Natural killer cell (primary cell): Measurements from ENCODE around the gene CEP112. TPM values are rescaled to one million over a fixed set of nuclear protein-coding genes. Genes with fewer than 3 reads are reported as not detected.
"Not testable (repeated sequence)": the region's sequence is repeated elsewhere in the genome, so short reads cannot be mapped to it uniquely, and the experiment has no call there.

Source experiments
- ATAC-seq, 3 donors: fragments of 150-1000 bp in 2 of 3; fragments of 200-7000 bp in 1 of 3; cut with Tn5 transposase; 1 replicate in 1 of 3; 2 replicates in 2 of 3; pipeline ENCODE4 v1.10.0; 2021; ENCODE audit warnings: mild to moderate bottlenecking in 2 of 3, moderate library complexity in 2 of 3
- DNase-seq, 2 donors: peaks; one replicate each; pipeline versions ENCODE4 v3.0.0 to v3.0.0-alpha.2; 2013 to 2021; ENCODE audit warnings: mixed read lengths in 1 of 2
- H3K27ac ChIP-seq: one replicate; pipeline ENCODE4 v1.5.1; 2013; ENCODE audit warnings: mild to moderate bottlenecking, low read length
- H3K27me3 ChIP-seq: one replicate; pipeline ENCODE4 v1.6.1; 2013; ENCODE audit warnings: low read length; ENCODE audit not compliant: control insufficient read depth, insufficient read depth
- H3K36me3 ChIP-seq: one replicate; pipeline ENCODE4 v1.6.1; 2013; ENCODE audit warnings: low read length; ENCODE audit not compliant: control insufficient read depth, insufficient read depth
- H3K4me1 ChIP-seq: one replicate; pipeline ENCODE4 v1.6.1; 2013; ENCODE audit warnings: low read length; ENCODE audit not compliant: control insufficient read depth, insufficient read depth
- H3K4me3 ChIP-seq: one replicate; pipeline ENCODE4 v1.5.1; 2013; ENCODE audit warnings: low read length
- H3K9me3 ChIP-seq: one replicate; pipeline ENCODE4 v1.6.1; 2013; ENCODE audit warnings: low read length; ENCODE audit not compliant: control insufficient read depth, insufficient read depth
- H3K27ac Mint-ChIP-seq, 2 donors: one replicate each; pipeline ENCODE4 v1.8.0; 2022; ENCODE audit warnings: mild to moderate bottlenecking in 2 of 2, mixed read lengths in 2 of 2, moderate library complexity in 1 of 2
- H3K27me3 Mint-ChIP-seq, 2 donors: one replicate each; pipeline ENCODE4 v1.8.0; 2022; ENCODE audit warnings: low read depth in 2 of 2, mixed read lengths in 2 of 2
- H3K36me3 Mint-ChIP-seq: one replicate; pipeline ENCODE4 v1.8.0; 2022; ENCODE audit warnings: mixed read lengths
- H3K4me1 Mint-ChIP-seq, 2 donors: one replicate each; pipeline ENCODE4 v1.8.0; 2022; ENCODE audit warnings: mixed read lengths in 2 of 2
- H3K4me3 Mint-ChIP-seq: one replicate; pipeline ENCODE4 v1.8.0; 2022; ENCODE audit warnings: mild to moderate bottlenecking, moderate library complexity, mixed read lengths
- H3K9me3 Mint-ChIP-seq, 2 donors: one replicate each; pipeline ENCODE4 v1.8.0; 2022; ENCODE audit warnings: mixed read lengths in 2 of 2
- WGBS: methylation state at CpG from one replicate; pipeline ENCODE4 v1.1.7; 2013; ENCODE audit warnings: missing lambda C conversion rate; ENCODE audit not compliant: insufficient coverage; 5-methylcytosine and 5-hydroxymethylcytosine counted together
- intact Hi-C: fragments of 100-400 bp; cut with micrococcal nuclease; formaldehyde crosslinking; loops from one replicate; pipeline ENCODE4 v1.14.2; 2022
- total RNA-seq, 4 donors: library from RNA; stranded (reverse); fragments of 120-200 nt in 1 of 4; gene quantifications; one replicate each; pipeline versions ENCODE4 v1.2.3 to v1.2.4, GENCODE V29; 2013 to 2022
- TF ChIP-seq, protein P1 (sequence below): fragments of 200-600 bp; IDR thresholded peaks from one replicate; pipeline ENCODE4 v1.8.0; 2022; ENCODE audit warnings: antibody characterized with exemption

CEP112 gene
- total RNA-seq, 3 donors from 2014 or later (not counting 1 experiment from before 2014, with no cell fraction given): 0.60 to 1.1 (median 0.85) TPM

DNA sequence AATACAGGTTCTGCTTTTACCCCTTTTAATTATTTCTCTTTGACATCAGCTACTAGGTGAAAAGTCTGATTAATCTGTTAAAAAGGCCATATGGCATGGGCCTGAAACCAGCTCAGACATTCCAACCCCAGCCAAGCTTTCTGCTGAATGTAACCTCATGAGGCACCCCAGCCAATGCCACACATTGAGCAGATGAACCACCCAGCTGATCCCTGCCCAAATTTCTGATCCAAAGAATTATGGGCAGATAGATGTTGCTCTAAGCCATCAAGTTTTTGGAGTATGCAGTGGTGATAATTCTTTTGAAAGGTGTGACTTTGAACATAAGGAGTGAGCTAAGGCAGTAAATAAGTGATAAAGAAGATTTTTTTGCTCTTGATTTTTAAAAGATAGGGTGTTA lies 452.9 kb downstream of the CEP112 start:
- DNase-seq: no peak
- intact Hi-C loops: no loop called here

GRCh38 chr17:65737451-65737850 lies 454.5 kb downstream of the CEP112 start:
- Histone ChIP-seq H3K36me3 (no peaks in the 10 kb centered on the region), H3K27ac (no peak overlapping the region), H3K4me3 (no peak overlapping the region), H3K4me1 (no peaks in the 10 kb centered on the region), H3K9me3 (no peaks in the 10 kb centered on the region), H3K27me3 (no peaks in the 10 kb centered on the region)
- Mint-ChIP-seq H3K27ac (no peak overlapping the region), H3K9me3 (no peaks in the 10 kb centered on the region), H3K4me1 (no peaks in the 10 kb centered on the region), H3K4me3 (no peak overlapping the region), H3K27me3 (peaks cover 5 to 11% of the 10 kb centered on the region in 2 donors), H3K36me3 (no peaks in the 10 kb centered on the region)
- 95% methylated on average over 4 of the region's 4 CpGs for WGBS
- ATAC-seq: no peak
- TF ChIP-seq, protein P1, sequence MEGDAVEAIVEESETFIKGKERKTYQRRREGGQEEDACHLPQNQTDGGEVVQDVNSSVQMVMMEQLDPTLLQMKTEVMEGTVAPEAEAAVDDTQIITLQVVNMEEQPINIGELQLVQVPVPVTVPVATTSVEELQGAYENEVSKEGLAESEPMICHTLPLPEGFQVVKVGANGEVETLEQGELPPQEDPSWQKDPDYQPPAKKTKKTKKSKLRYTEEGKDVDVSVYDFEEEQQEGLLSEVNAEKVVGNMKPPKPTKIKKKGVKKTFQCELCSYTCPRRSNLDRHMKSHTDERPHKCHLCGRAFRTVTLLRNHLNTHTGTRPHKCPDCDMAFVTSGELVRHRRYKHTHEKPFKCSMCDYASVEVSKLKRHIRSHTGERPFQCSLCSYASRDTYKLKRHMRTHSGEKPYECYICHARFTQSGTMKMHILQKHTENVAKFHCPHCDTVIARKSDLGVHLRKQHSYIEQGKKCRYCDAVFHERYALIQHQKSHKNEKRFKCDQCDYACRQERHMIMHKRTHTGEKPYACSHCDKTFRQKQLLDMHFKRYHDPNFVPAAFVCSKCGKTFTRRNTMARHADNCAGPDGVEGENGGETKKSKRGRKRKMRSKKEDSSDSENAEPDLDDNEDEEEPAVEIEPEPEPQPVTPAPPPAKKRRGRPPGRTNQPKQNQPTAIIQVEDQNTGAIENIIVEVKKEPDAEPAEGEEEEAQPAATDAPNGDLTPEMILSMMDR: no peak
- DNase-seq: no peak
- intact Hi-C loops: no loop called here

More for the DNA sequence above, 452.9 kb downstream of the CEP112 start:
- Mint-ChIP-seq H3K27me3 (peaks cover 2 to 8% of the 10 kb centered on the region in 2 donors), H3K4me3 (no peak overlapping the region), H3K4me1 (no peaks in the 10 kb centered on the region), H3K36me3 (no peaks in the 10 kb centered on the region), H3K9me3 (no peaks in the 10 kb centered on the region), H3K27ac (no peak overlapping the region)
- Histone ChIP-seq H3K4me3 (no peak overlapping the region), H3K4me1 (no peaks in the 10 kb centered on the region), H3K9me3 (no peaks in the 10 kb centered on the region), H3K27ac (no peak overlapping the region), H3K36me3 (no peaks in the 10 kb centered on the region), H3K27me3 (no peaks in the 10 kb centered on the region)
- TF ChIP-seq, protein P1: no peak
- ATAC-seq: no peak

GRCh38 chr17:65733314-65733713 lies 458.6 kb downstream of the CEP112 start:
- intact Hi-C loops: no loop called here
- Histone ChIP-seq H3K27ac (no peak overlapping the region), H3K9me3 (no peaks in the 10 kb centered on the region), H3K36me3 (no peaks in the 10 kb centered on the region), H3K4me3 (no peak overlapping the region), H3K27me3 (no peaks in the 10 kb centered on the region), H3K4me1 (no peaks in the 10 kb centered on the region)
- DNase-seq (no peak), ATAC-seq (no peak)
- Mint-ChIP-seq H3K27me3 (peaks cover 5 to 11% of the 10 kb centered on the region in 2 donors), H3K4me3 (no peak overlapping the region), H3K4me1 (no peaks in the 10 kb centered on the region), H3K27ac (no peak overlapping the region), H3K9me3 (no peaks in the 10 kb centered on the region), H3K36me3 (no peaks in the 10 kb centered on the region)
- TF ChIP-seq, protein P1: no peak
- WGBS: 95% methylated on average over 3 of the region's 3 CpGs

GRCh38 chr17:65732667-65733066 lies 459.3 kb downstream of the CEP112 start:
- H3K36me3 ChIP-seq, DNase-seq, H3K4me3 Mint-ChIP-seq, H3K27me3 ChIP-seq, H3K27ac Mint-ChIP-seq, H3K9me3 Mint-ChIP-seq, intact Hi-C loops, H3K27ac ChIP-seq, H3K4me1 Mint-ChIP-seq, H3K4me1 ChIP-seq, H3K4me3 ChIP-seq, H3K9me3 ChIP-seq, ATAC-seq, H3K36me3 Mint-ChIP-seq: not testable (repeated sequence)
- WGBS: 51% methylated on average over 2 of the region's 2 CpGs
- H3K27me3 Mint-ChIP-seq: peaks cover 5 to 11% of the 10 kb centered on the region in 2 donors
